PC-9 (cell line): Measurements from ENCODE around the gene TRAF1.

Experiments
- CTCF ChIP-seq: fragments of 200-600 bp; sonication (generic); conservative IDR thresholded peaks from 2 replicates; pipeline ENCODE4 v1.6.1; 2017; ENCODE audit warnings: mixed run types, antibody characterized with exemption, mild to moderate bottlenecking, moderate library complexity
- EZH2 ChIP-seq: fragments of 200-600 bp; sonication (generic); IDR thresholded peaks from 2 replicates; pipeline ENCODE4 v1.8.0; 2017; ENCODE audit warnings: antibody characterized with exemption, low read depth

GRCh38 chr9:120854596-120855327 is 71.8 kb downstream of the TRAF1 start:
- TF ChIP-seq CTCF = no peak
- no peak for TF ChIP-seq EZH2
